DMS53 treated with DMSO at 0.1 percent for 48 hours (cell line): Measurements from ENCODE around the gene USP40.

Source experiments
- DNase-seq: peaks from one replicate; lab custom pipeline; 2025; ENCODE audit not compliant: unreplicated experiment; lab: John Stamatoyannopoulos, UW

USP40 gene

DNA sequence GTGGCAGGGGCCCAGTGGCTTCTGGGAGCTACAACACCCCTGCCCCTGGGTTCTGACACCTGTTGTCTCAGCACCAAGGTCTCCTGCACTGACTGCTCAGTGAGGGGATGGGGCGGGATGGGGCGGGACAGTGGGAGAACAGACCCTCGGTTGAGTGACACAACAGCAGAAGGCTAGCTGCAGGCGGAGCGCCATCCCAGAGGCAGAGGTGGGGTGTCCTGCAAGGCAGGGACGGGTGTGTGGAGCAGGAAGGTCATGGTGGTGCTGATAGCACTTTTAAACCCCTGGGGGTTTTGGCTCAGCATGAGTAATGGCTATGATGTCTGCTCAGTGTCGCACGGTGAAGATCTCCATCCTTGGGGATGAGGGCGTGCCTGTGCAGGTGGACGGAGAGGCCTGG, 107.2 kb downstream of the USP40 start:
- DNase-seq: no peak

DNA sequence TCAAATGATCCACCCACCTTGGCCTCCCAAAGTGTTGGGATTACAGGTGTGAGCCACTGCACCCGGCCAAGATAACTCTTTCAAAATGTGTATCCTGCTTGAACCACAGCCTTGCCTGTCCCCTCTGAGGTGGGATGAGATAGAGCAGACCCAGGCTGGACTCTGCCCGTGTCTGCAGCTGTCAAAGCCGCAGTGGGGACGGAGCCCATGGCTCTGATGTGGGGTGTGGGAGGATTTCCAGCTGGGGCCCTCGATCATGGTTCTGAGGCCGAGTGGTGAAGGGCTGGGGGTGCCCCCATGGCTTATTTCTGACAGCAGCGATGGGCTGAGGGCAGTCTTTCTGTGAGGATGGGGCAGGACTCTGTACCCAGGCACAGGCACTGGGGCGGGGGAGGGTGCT, 107.8 kb downstream of the USP40 start:
- no peak for DNase-seq

DNA sequence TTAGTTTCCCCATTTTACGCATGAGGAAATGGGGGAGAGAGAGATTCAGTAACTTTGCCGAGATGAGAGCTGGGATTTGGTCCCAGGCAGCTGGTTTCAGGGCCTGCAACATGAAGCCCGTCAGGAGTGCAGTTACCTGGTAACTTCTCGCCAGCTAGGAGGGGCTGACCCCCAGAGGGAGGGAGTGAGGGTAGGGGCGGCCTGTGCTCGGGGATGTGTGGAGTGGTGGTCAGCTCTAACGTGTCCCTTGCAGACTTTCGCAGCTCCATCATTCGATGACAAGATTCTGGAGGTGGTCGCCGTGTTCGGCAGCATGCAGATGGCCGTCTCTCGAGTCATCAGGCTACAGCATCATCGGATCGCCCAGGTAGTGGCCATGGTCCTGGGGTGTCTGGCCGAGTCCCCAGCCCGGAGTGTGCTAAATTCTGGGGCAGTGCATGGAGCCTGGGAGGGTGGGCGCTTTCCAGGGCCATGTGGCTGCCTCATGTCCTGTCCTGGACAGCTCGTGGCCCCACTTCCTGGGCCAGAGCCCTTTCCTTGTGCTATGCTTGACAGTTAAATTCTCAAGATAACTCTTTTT, 108.5 kb downstream of the USP40 start:
- no peak for DNase-seq

- DNase-seq: no peak
These were observed 109.2 kb downstream of the USP40 start for GRCh38 chr2:233457356-233457755.

DNA sequence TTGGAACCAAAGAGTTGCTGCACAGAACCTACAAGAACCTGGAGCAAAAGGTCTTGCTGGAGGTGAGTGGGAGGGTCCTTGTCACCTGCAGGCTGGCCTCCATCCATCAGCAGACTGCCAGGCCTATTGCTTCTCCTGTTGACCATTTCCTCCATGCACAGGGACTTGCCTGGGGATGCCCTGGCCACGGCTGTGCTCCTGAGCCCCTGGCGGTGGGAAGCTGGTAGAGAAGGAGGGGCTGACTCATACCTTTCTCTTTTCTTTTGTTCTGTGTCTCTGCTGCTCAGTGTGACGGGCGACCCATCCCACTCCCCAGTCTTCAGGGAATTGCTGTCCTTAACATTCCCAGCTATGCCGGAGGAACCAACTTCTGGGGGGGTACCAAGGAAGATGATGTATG, 109.6 kb downstream of the USP40 start:
- DNase-seq: no peak

- no peak for DNase-seq
These were observed 110.5 kb downstream of the USP40 start for GRCh38 chr2:233456111-233456510.

- DNase-seq: no peak
These were observed 111.1 kb downstream of the USP40 start for GRCh38 chr2:233455491-233455890.

- no peak for DNase-seq
These were observed 111.6 kb downstream of the USP40 start for GRCh38 chr2:233455006-233455405.

- DNase-seq: no peak
These were observed 112.7 kb downstream of the USP40 start for GRCh38 chr2:233453916-233454315.

- no peak for DNase-seq
These were observed 113.3 kb downstream of the USP40 start for GRCh38 chr2:233453111-233453915.

- DNase-seq: no peak
These were observed 114.6 kb downstream of the USP40 start for GRCh38 chr2:233451950-233452349.

GRCh38 chr2:233450864-233451575, 115.6 kb downstream of the USP40 start:
- DNase-seq: no peak

GRCh38 chr2:233449921-233450863, 116.4 kb downstream of the USP40 start:
- no peak for DNase-seq

DNA sequence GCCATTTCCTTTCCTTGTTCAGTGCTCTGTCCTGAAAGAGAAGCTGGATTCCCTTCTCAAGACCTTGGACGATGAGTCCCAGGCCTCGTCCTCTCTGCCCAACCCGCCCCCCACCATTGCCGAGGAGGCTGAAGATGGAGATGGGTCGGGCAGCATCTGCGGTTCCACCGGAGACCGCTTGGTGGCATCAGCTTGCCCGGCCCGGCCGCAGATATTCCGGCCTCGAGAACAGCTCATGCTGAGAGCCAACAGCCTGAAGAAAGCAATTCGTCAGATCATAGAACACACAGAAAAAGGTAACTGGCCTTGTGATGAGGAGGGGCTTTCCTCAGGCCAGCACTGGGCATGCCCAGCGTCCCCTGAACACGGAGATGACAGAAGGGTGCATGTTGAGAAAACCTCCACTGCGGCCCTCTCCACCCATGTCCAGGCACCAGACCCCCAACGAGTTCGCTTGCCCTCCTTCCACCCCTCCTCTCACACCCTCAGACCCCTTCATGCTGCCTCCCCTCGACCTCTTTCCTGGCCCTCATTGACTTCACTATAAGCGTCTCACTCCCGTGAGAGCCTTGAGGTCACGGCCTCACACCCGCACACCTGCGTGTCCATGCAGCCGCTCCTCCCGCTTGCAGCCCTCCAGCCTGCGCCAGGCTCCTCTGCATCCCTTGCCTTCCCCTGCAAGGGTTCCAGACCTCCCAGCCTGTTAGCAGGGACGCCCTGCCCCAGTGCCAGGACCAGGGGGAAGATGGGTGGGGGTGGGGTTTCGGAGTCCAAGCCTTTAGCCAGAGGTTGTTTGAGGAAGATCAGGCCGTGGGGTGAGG, 117.3 kb downstream of the USP40 start:
- DNase-seq: no peak

DNA sequence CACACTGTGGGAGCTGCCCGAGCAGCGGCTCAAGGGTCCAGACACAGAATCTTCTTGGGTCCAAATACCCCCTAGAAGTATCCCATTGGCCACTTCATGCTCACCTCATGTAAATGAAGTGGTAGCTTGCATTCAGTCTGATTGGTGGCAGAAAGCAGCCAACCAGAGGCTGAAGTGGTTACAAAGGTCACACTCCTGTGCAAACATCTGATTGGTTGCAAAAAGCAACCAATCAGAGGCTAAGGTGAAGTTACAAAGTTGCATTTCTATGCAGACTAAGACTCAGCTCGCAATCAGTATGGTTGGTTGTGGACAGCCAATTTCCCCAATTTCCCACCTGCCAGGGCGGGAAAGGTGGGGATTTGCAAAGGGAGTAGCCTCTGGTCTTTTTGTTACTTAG, 118.0 kb downstream of the USP40 start:
- DNase-seq: no peak

GRCh38 chr2:233448220-233448559, 118.4 kb downstream of the USP40 start:
- no peak for DNase-seq

DNA sequence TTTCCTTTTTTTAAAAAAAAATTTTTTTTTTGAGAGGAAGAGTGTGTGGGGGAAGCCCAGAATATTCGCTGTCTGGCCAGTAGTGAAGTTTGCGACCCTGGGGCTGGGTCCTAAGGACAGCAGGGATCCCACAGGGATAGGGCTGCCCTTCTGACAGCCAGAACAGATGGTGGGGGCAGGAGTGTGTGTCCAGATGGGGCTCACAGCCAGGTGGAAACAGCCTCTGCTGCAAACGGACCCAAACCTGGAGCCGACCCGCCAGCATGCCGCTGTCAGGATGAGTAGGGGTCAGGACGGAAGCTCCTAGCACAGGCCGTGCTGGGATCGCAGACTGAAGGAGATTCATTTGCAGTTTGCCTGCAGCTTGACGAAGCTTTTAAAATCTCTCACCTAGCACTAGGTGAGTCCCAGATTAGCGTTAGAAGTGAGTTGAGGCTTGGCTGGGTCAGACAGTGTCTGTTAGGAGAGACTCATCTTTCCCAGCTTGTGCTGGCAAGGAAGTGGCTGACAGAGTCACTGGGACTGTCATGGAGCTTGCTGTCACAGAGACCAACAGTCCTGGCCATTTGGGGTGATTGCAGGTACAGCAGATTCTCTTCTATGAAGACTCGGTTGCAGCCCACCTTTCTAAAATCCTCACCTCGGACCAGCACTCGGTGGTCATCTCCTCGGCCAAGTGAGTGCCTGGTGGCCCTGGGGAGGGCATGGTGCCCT, 118.9 kb downstream of the USP40 start:
- no peak for DNase-seq

- no peak for DNase-seq
These were observed 119.8 kb downstream of the USP40 start for GRCh38 chr2:233446606-233447305.

DNA sequence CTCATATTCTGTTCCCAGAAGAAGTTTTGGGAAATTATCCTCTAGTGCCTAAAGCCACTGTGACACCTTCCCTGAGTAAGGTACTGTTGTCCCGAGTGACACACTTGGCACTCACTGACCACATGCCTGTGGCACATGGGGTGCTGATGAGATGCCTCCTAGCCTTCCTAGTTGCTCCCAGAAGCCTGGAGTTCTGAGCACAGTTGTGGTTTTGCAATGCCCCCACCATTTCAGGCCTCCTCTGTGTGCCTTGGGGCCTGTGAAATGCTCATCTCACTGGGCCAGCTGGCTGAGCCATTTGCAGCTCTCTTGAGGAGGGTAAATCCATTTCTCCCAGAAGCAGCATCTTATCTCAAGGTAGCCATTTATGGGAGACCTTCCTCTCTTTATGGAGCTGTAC, 120.5 kb downstream of the USP40 start:
- DNase-seq: no peak
